SK-N-SH treated with all-trans-retinoic acid at 6 μM for 48 hours (cell line): ENCODE measurements around the gene SPEN.
"Not testable (repeated sequence)": the region's sequence is repeated elsewhere in the genome, so short reads cannot be mapped to it uniquely, and the experiment has no call there.

Experiments used
- ATAC-seq: fragments of 200-7000 bp; cut with Tn5 transposase; 3 replicates; pipeline ENCODE4 v1.9.1; 2020; ENCODE audit warnings: mild to moderate bottlenecking, moderate library complexity
- ARNTL ChIP-seq: fragments of 450-650 bp; formaldehyde crosslinking; IDR thresholded peaks from 2 replicates; pipeline ENCODE4 v1.5.0; 2020; ENCODE audit warnings: low read depth, mild to moderate bottlenecking, moderate library complexity, borderline replicate concordance
- BACH2 ChIP-seq: fragments of 250-450 bp; sonication (Bioruptor Pico); IDR thresholded peaks from 2 replicates; pipeline ENCODE4 v1.9.0; 2021; ENCODE audit warnings: mild to moderate bottlenecking, borderline replicate concordance
- CSDC2 ChIP-seq: fragments of 250-450 bp; sonication (Bioruptor Pico); IDR thresholded peaks from 2 replicates; pipeline ENCODE4 v1.5.0; 2020; ENCODE audit warnings: mild to moderate bottlenecking, moderate library complexity
- ESRRG ChIP-seq: fragments of 250-450 bp; sonication (Bioruptor Pico); IDR thresholded peaks from 2 replicates; pipeline ENCODE4 v1.6.1; 2021; ENCODE audit warnings: mild to moderate bottlenecking
- GLIS3 ChIP-seq: fragments of 250-450 bp; sonication (Bioruptor Pico); IDR thresholded peaks from 2 replicates; pipeline ENCODE4 v1.5.0; 2020; ENCODE audit warnings: mild to moderate bottlenecking, moderate library complexity
- ISL1 ChIP-seq: fragments of 250-450 bp; sonication (Bioruptor Pico); IDR thresholded peaks from 2 replicates; pipeline ENCODE4 v2.1.2; 2022; ENCODE audit warnings: mild to moderate bottlenecking, moderate library complexity
- RARB ChIP-seq: fragments of 250-450 bp; sonication (Bioruptor Pico); IDR thresholded peaks from 2 replicates; pipeline ENCODE4 v1.8.0; 2021; ENCODE audit warnings: mild to moderate bottlenecking, moderate library complexity
- SNAI2 ChIP-seq: fragments of 250-450 bp; sonication (Bioruptor Pico); IDR thresholded peaks from 2 replicates; pipeline ENCODE4 v1.5.0; 2020; ENCODE audit warnings: mild to moderate bottlenecking, moderate library complexity
- TCF4 ChIP-seq: fragments of 250-450 bp; sonication (Bioruptor Pico); IDR thresholded peaks from 2 replicates; pipeline ENCODE4 v1.8.0; 2021; ENCODE audit warnings: mild to moderate bottlenecking, moderate library complexity, borderline replicate concordance
- ZC3H10 ChIP-seq: fragments of 250-450 bp; sonication (Bioruptor Pico); IDR thresholded peaks from 2 replicates; pipeline ENCODE4 v1.5.1; 2021; ENCODE audit warnings: mild to moderate bottlenecking, moderate library complexity
- ZFP3 ChIP-seq: fragments of 250-450 bp; sonication (Bioruptor Pico); IDR thresholded peaks from 2 replicates; pipeline ENCODE4 v1.5.0; 2020; ENCODE audit warnings: mild to moderate bottlenecking, moderate library complexity
- ZFP30 ChIP-seq: fragments of 450-650 bp; formaldehyde crosslinking; IDR thresholded peaks from 2 replicates; pipeline ENCODE4 v1.5.0; 2022; ENCODE audit warnings: mild to moderate bottlenecking, moderate library complexity
- ZNF70 ChIP-seq: fragments of 450-650 bp; formaldehyde crosslinking; IDR thresholded peaks from 2 replicates; pipeline ENCODE4 v1.5.0; 2020; ENCODE audit warnings: mild to moderate bottlenecking, moderate library complexity
- ZNF8 ChIP-seq: fragments of 450-650 bp; formaldehyde crosslinking; IDR thresholded peaks from 2 replicates; pipeline ENCODE4 v1.5.0; 2020; ENCODE audit warnings: mild to moderate bottlenecking, moderate library complexity
- TF ChIP-seq, protein P1 (sequence below): fragments of 250-450 bp; sonication (Bioruptor Pico); IDR thresholded peaks from 2 replicates; pipeline ENCODE4 v1.5.1; 2021; ENCODE audit warnings: mild to moderate bottlenecking, moderate library complexity
- TF ChIP-seq, protein P2 (sequence below): fragments of 250-450 bp; sonication (Bioruptor Pico); IDR thresholded peaks from 2 replicates; pipeline ENCODE4 v1.5.0; 2020; ENCODE audit warnings: mild to moderate bottlenecking, moderate library complexity
- TF ChIP-seq, protein P3 (sequence below): fragments of 250-450 bp; sonication (Bioruptor Pico); IDR thresholded peaks from 2 replicates; pipeline ENCODE4 v1.8.0; 2020; ENCODE audit warnings: mild to moderate bottlenecking, moderate library complexity, borderline replicate concordance
- TF ChIP-seq, protein P4 (sequence below): fragments of 250-450 bp; sonication (Bioruptor Pico); IDR thresholded peaks from 2 replicates; pipeline ENCODE4 v1.8.0; 2021; ENCODE audit warnings: low read depth, mild to moderate bottlenecking, moderate library complexity, borderline replicate concordance
- TF ChIP-seq, protein P5 (sequence below): fragments of 250-450 bp; sonication (Bioruptor Pico); IDR thresholded peaks from 2 replicates; pipeline ENCODE4 v1.5.1; 2020; ENCODE audit warnings: low read depth, mild to moderate bottlenecking, moderate library complexity

The SPEN gene

DNA sequence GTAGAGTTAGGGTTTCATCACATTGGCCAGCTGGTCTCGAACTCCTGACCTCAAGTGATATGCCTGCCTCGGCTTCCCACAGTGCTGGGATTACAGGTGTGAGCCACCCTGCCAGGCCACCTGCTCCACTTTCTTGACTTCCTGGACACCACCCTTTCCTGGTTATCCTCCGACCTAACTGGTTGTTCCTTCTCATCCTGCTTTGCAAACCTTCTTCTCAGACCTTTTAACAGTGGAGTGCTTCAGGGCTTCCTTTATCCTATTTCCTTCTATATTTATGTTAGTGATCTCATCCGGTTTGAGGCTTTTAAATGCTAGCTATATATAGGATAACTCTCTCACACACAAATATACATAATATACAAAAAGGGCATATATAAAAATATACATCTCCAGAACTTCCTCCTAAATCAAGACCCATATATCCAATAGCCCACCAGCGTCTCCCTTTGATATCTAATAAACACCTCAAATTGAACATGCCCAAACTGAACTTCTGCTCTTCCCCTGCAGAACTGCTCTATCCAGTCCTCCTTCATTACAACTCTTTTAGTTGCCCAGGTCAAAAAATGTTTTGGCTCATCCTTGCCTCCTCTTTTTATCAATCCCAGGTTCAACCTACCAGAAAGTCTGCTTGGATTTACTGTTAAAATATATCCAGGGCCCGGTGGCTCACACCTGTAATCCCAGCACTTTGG is 20.5 kb upstream of the SPEN start:
- no peak for ATAC-seq
- TF ChIP-seq ZC3H10 (CRISPR knock-in tag) (no peak), ZFP30 (no peak), ARNTL (no peak), ZNF8 (CRISPR knock-in tag) (no peak), TCF4 (CRISPR knock-in tag) (no peak), ESRRG (CRISPR knock-in tag) (no peak), ZFP3 (CRISPR knock-in tag) (no peak), RARB (CRISPR knock-in tag) (no peak), GLIS3 (CRISPR knock-in tag) (no peak), SNAI2 (CRISPR knock-in tag) (no peak), ISL1 (CRISPR knock-in tag) (no peak), ZNF70 (CRISPR knock-in tag) (no peak)
- TF ChIP-seq, protein P1, sequence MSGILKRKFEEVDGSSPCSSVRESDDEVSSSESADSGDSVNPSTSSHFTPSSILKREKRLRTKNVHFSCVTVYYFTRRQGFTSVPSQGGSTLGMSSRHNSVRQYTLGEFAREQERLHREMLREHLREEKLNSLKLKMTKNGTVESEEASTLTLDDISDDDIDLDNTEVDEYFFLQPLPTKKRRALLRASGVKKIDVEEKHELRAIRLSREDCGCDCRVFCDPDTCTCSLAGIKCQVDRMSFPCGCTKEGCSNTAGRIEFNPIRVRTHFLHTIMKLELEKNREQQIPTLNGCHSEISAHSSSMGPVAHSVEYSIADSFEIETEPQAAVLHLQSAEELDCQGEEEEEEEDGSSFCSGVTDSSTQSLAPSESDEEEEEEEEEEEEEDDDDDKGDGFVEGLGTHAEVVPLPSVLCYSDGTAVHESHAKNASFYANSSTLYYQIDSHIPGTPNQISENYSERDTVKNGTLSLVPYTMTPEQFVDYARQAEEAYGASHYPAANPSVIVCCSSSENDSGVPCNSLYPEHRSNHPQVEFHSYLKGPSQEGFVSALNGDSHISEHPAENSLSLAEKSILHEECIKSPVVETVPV (CRISPR knock-in tag), result no peak
- TF ChIP-seq, protein P2, sequence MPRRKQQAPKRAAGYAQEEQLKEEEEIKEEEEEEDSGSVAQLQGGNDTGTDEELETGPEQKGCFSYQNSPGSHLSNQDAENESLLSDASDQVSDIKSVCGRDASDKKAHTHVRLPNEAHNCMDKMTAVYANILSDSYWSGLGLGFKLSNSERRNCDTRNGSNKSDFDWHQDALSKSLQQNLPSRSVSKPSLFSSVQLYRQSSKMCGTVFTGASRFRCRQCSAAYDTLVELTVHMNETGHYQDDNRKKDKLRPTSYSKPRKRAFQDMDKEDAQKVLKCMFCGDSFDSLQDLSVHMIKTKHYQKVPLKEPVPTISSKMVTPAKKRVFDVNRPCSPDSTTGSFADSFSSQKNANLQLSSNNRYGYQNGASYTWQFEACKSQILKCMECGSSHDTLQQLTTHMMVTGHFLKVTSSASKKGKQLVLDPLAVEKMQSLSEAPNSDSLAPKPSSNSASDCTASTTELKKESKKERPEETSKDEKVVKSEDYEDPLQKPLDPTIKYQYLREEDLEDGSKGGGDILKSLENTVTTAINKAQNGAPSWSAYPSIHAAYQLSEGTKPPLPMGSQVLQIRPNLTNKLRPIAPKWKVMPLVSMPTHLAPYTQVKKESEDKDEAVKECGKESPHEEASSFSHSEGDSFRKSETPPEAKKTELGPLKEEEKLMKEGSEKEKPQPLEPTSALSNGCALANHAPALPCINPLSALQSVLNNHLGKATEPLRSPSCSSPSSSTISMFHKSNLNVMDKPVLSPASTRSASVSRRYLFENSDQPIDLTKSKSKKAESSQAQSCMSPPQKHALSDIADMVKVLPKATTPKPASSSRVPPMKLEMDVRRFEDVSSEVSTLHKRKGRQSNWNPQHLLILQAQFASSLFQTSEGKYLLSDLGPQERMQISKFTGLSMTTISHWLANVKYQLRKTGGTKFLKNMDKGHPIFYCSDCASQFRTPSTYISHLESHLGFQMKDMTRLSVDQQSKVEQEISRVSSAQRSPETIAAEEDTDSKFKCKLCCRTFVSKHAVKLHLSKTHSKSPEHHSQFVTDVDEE (CRISPR knock-in tag), result no peak
- TF ChIP-seq, protein P3, sequence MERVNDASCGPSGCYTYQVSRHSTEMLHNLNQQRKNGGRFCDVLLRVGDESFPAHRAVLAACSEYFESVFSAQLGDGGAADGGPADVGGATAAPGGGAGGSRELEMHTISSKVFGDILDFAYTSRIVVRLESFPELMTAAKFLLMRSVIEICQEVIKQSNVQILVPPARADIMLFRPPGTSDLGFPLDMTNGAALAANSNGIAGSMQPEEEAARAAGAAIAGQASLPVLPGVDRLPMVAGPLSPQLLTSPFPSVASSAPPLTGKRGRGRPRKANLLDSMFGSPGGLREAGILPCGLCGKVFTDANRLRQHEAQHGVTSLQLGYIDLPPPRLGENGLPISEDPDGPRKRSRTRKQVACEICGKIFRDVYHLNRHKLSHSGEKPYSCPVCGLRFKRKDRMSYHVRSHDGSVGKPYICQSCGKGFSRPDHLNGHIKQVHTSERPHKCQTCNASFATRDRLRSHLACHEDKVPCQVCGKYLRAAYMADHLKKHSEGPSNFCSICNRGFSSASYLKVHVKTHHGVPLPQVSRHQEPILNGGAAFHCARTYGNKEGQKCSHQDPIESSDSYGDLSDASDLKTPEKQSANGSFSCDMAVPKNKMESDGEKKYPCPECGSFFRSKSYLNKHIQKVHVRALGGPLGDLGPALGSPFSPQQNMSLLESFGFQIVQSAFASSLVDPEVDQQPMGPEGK (CRISPR knock-in tag), result no peak

DNA sequence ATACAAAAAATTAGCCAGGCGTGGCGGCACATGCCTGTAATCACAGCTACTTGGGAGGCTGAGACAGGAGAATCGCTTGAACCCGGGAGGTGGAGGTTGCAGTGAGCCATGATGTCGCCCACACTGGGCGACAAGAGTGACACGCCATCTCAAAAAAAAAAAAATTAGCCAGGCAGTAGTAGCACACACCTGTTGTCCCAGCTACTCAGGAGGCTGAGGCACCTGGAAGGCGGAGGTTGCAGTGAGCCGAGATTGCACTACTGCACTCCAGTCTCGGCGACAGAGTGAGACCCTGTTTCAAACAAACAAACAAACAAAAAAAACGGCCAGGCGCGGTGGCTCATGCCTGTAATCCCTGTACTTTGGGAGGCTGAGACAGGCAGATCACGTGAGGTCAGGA is 19.9 kb upstream of the SPEN start:
- ATAC-seq, result not testable (repeated sequence)

DNA sequence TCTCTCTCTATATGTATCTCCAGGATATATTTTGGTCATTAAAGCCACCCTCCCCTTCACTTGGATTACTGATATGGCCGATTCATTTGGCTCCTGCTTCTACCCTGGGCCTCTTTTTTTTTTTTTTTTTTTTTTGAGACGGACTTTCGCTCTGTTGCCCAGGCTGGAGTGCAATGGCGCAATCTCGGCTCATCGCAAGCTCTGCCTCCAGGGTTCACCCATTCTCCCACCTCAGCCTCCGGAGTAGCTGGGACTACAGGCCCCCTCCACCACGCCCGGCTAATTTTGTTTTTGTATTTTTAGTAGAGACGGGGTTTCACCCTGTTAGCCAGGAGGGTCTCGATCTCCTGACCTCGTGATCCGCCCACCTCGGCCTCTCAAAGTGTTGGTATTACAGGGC is 18.6 kb upstream of the SPEN start:
- ATAC-seq, result not testable (repeated sequence)

DNA sequence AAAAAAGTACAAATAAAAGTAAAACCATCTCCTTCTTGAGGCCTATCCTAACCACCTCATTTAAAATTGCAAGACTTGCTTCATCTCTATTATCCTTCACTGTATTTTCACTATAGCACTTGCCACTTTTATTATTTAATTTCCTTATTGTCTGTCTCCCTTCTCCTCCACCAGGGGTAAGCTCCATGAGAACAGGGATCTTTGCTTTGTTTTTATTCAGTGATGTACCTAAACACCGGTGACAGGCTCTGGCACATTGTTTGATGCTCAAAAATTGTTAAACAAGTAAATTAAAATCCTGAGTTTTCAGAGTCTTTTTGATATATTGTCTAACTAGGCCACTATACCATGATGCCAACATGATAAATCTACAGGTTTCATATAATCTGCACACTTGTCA is 17.2 kb upstream of the SPEN start:
- ATAC-seq, result no peak

More for the DNA sequence above, 17.2 kb upstream of the SPEN start:
- no peak for TF ChIP-seq ZC3H10 (CRISPR knock-in tag)
- no peak for TF ChIP-seq BACH2 (CRISPR knock-in tag)
- TF ChIP-seq GLIS3 (CRISPR knock-in tag), result no peak
- TF ChIP-seq ZFP30, result no peak
- TF ChIP-seq, protein P4, sequence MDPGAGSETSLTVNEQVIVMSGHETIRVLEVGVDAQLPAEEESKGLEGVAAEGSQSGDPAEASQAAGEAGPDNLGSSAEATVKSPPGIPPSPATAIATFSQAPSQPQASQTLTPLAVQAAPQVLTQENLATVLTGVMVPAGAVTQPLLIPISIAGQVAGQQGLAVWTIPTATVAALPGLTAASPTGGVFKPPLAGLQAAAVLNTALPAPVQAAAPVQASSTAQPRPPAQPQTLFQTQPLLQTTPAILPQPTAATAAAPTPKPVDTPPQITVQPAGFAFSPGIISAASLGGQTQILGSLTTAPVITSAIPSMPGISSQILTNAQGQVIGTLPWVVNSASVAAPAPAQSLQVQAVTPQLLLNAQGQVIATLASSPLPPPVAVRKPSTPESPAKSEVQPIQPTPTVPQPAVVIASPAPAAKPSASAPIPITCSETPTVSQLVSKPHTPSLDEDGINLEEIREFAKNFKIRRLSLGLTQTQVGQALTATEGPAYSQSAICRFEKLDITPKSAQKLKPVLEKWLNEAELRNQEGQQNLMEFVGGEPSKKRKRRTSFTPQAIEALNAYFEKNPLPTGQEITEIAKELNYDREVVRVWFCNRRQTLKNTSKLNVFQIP (CRISPR knock-in tag), result no peak
- TF ChIP-seq, protein P1 (CRISPR knock-in tag), result no peak
- TF ChIP-seq, protein P5, sequence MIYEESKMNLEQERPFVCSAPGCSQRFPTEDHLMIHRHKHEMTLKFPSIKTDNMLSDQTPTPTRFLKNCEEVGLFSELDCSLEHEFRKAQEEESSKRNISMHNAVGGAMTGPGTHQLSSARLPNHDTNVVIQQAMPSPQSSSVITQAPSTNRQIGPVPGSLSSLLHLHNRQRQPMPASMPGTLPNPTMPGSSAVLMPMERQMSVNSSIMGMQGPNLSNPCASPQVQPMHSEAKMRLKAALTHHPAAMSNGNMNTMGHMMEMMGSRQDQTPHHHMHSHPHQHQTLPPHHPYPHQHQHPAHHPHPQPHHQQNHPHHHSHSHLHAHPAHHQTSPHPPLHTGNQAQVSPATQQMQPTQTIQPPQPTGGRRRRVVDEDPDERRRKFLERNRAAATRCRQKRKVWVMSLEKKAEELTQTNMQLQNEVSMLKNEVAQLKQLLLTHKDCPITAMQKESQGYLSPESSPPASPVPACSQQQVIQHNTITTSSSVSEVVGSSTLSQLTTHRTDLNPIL (CRISPR knock-in tag), result no peak
- no peak for TF ChIP-seq RARB (CRISPR knock-in tag)
- no peak for TF ChIP-seq ZNF70 (CRISPR knock-in tag)
- TF ChIP-seq, protein P3 (CRISPR knock-in tag), result no peak
- TF ChIP-seq ARNTL, result no peak
- no peak for TF ChIP-seq CSDC2 (CRISPR knock-in tag)
- TF ChIP-seq ZFP3 (CRISPR knock-in tag), result no peak
